ENCODE results near the gene D2HGDH.

- TF ChIP-seq CTCF (conservative IDR thresholded peaks at IDR 0.05 in 1 of 2, IDR thresholded peaks at IDR 0.05 in 1 of 2; ENCODE audit: extremely low read depth in 1 of 2, insufficient read depth in 1 of 2, low read depth in 1 of 2, low read length in 2 of 2) (no peak), EZH2 (IDR thresholded peaks at IDR 0.05; ENCODE audit: borderline replicate concordance, low read length) (no peak)
These were observed 6.4 kb upstream of the D2HGDH start for GRCh38 chr2:241728000-241728399.

Measured in mammary epithelial cell (primary cell).